Duodenal mucosa (tissue), 2 donors: ENCODE results near the gene CD163L1.

ENCODE experiments used
- H3K27ac ChIP-seq: one replicate; pipeline ENCODE4 v1.7.0; 2013; ENCODE audit warnings: low read depth, low read length
- H3K27me3 ChIP-seq, 2 donors: one replicate each; pipeline ENCODE4 v1.7.0; 2013; ENCODE audit warnings: low read length in 2 of 2, control low read depth in 1 of 2; ENCODE audit not compliant: insufficient read depth in 2 of 2, control insufficient read depth in 1 of 2
- H3K36me3 ChIP-seq, 2 donors: one replicate each; pipeline ENCODE4 v1.7.0; 2013; ENCODE audit warnings: low read length in 2 of 2, control low read depth in 1 of 2; ENCODE audit not compliant: insufficient read depth in 2 of 2, control insufficient read depth in 1 of 2
- H3K4me1 ChIP-seq, 2 donors: one replicate each; pipeline ENCODE4 v1.7.0; 2013; ENCODE audit warnings: low read length in 2 of 2, control low read depth in 1 of 2; ENCODE audit not compliant: insufficient read depth in 2 of 2, control insufficient read depth in 1 of 2
- H3K4me3 ChIP-seq, 2 donors: one replicate each; pipeline ENCODE4 v1.7.0; 2013; ENCODE audit warnings: low read length in 2 of 2, low read depth in 1 of 2
- H3K9ac ChIP-seq, 2 donors: one replicate each; pipeline ENCODE4 v1.7.0; 2013; ENCODE audit warnings: low read length in 2 of 2, low read depth in 1 of 2
- H3K9me3 ChIP-seq, 2 donors: one replicate each; pipeline ENCODE4 v1.7.0; 2013; ENCODE audit warnings: low read length in 2 of 2, control low read depth in 1 of 2; ENCODE audit not compliant: control insufficient read depth in 1 of 2

CD163L1 gene

DNA sequence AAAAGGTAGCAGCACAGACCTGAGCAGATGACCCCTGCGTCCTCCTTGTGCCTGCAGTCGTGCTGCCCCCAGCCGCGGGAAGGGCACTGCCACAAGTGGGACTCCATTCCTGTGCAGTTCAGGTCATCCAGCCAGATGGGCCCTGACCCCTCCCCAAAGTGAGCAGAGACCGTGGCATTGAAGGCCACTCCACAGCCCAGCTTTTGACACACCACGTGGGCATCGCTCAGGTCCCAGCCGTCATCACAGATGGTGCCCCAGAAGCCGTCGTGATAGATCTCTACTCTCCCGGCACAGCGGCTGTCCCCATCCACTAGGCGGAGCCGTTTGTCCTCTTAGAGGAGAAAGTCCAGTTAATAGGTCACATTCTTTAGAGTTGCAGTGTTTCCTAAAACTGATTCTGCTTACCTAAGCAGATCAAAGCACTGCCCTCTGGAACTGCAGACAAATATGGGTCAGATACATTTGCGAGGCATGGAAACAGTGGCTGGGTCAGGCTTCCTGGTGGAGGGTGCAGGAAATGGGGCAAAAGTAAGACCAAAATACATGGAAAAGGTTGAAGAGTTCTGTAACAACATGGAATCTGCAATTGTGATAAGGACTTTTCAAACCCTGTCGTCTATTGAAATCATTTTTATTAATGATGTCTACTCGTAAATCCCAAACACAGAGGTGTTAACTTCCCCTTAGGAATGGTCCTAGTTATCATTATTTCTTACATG is 69.4 kb downstream of the CD163L1 start:
- Histone ChIP-seq H3K4me3 (no peak overlapping the region), H3K9ac (no peak overlapping the region), H3K36me3 (no peaks in the 10 kb centered on the region)

DNA sequence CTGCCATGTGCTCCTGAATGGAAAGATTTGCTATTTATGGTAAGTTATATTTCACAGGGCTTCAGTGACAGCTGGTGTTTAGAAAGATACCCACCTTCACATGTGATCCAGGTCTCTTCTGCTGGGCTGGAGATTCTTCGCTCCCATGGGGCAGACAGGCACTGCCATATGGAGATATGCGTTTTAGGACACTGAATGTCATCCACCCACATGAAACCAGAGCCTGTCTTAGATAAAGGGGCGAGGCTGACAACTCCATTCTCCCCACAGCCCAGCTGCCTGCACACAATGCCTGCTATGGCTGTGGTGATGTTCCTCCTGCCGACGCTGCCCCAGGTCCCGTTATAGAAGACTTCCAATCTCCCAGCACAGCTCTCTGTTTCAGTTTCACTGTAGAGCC is 70.7 kb downstream of the CD163L1 start:
- Histone ChIP-seq H3K4me1 (no peaks in the 10 kb centered on the region), H3K9me3 (no peaks in the 10 kb centered on the region), H3K27ac (no peak overlapping the region), H3K4me3 (no peak overlapping the region), H3K36me3 (no peaks in the 10 kb centered on the region), H3K27me3 (no peaks in the 10 kb centered on the region), H3K9ac (no peak overlapping the region)

More for the DNA sequence above, 69.4 kb downstream of the CD163L1 start:
- Histone ChIP-seq H3K27me3 (no peaks in the 10 kb centered on the region), H3K27ac (no peak overlapping the region), H3K9me3 (no peaks in the 10 kb centered on the region), H3K4me1 (no peaks in the 10 kb centered on the region)

DNA sequence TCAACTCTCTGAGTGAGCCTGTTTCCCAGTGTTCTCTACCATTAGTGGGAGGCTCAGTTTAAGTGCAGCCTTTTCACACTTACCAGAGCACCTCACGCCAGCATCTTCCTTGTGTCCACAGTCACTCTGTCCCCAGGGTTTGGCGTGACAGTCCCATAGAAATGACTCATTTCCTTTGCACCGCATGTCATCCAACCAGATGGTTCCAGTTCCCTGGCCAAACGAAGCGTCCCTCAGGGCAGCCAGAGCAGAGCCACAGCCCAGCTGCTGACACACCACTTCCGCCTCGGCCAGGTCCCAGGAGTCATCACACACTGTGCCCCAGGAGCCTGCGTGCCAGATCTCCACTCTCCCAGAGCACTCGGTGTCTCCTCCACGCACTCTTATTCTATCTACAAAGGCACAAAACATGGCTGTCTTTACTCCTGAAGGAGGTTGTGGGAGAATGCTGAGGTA is 74.7 kb downstream of the CD163L1 start:
- Histone ChIP-seq H3K4me3 (no peak overlapping the region), H3K4me1 (no peaks in the 10 kb centered on the region), H3K9me3 (no peaks in the 10 kb centered on the region), H3K9ac (no peak overlapping the region), H3K27ac (no peak overlapping the region), H3K27me3 (no peaks in the 10 kb centered on the region), H3K36me3 (no peaks in the 10 kb centered on the region)

DNA sequence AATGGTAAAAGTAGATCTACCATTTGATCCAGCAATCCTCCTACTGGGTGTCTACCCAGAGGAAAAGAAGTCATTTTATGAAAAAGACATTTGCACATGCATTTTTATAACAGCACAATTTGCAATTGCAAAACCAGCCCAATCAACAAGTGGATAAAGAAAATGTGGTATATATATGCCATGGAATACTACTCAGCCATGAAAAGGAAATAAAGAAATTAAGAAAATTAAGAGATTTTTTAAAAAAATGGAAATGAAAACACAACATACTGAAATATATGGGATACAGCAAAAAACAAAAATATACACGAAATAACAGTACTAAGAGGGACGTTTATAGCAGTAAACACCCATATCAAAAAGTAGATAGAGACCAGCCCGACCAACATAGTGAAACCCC is 81.2 kb downstream of the CD163L1 start:
- H3K27ac ChIP-seq: no peak overlapping the region
- no peaks in the 10 kb centered on the region for H3K27me3 ChIP-seq
- H3K4me3 ChIP-seq: no peak overlapping the region
- H3K4me1 ChIP-seq: no peaks in the 10 kb centered on the region
- no peaks in the 10 kb centered on the region for H3K36me3 ChIP-seq
- no peaks in the 10 kb centered on the region for H3K9me3 ChIP-seq
- no peak overlapping the region for H3K9ac ChIP-seq

DNA sequence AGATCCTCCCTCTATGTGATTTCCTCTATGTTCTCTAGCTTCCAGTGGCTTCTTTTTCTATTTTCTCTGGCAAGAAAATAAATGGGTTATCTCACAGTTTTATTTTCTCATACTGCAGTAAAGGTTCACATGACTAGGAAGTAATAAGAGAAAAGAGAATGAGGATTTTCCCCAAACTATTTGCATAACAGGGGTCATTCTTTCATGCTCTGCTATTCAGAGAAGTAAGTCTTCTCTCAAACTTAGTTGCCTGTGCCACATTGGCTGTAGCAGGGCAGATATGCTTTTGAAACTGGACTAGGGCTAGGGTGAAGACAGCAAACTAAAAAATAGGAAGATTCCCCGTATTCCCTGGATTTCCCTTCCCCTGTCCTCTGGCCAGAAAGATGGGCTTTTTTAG is 82.7 kb downstream of the CD163L1 start:
- Histone ChIP-seq H3K4me1 (no peaks in the 10 kb centered on the region), H3K27me3 (no peaks in the 10 kb centered on the region), H3K9me3 (no peaks in the 10 kb centered on the region), H3K4me3 (no peak overlapping the region), H3K9ac (no peak overlapping the region), H3K27ac (no peak overlapping the region), H3K36me3 (no peaks in the 10 kb centered on the region)

DNA sequence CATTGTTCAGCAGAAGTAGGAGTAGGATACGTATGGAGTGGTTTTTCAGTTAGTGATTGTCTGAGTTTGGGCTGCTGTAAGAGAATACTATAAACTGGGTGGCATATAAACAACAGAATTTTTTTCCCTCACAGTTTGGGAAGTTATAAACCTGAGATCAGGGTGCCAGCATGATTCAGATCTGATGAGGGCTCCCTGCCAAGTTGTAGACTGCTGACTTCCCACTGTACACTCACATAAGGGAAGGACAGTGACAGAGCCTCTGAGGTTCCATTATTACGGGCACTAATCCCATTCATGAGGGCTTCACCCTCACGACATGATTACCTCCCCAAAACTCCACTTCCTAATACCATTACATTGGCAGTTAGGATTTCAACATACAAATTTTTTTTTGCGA is 89.4 kb downstream of the CD163L1 start:
- Histone ChIP-seq H3K9me3 (no peaks in the 10 kb centered on the region), H3K4me1 (no peaks in the 10 kb centered on the region), H3K36me3 (no peaks in the 10 kb centered on the region), H3K27ac (no peak overlapping the region), H3K27me3 (no peaks in the 10 kb centered on the region), H3K4me3 (no peak overlapping the region), H3K9ac (no peak overlapping the region)

DNA sequence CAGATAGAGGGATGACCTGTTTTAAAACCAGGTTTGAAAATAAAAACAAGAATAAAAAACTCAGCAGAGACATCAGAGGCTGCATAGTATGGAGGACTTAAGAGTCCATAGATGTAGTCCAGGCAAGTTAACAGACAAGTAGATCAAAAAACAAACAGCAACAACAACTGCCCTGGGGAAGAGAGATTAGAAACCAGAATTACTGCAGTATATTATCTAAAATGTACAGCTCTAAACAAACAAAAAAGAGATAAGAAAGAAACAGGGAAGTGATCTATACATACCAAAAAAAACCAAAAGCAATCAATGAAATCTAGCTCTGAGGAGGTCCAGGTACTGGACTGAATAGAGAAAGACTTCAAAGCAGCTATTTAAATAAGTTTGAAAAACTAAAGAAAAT is 91.3 kb downstream of the CD163L1 start:
- H3K9ac ChIP-seq: no peak overlapping the region
- H3K27ac ChIP-seq: no peak overlapping the region
- H3K4me1 ChIP-seq: no peaks in the 10 kb centered on the region
- no peaks in the 10 kb centered on the region for H3K36me3 ChIP-seq
- no peak overlapping the region for H3K4me3 ChIP-seq
- no peaks in the 10 kb centered on the region for H3K27me3 ChIP-seq
- H3K9me3 ChIP-seq: no peaks in the 10 kb centered on the region

DNA sequence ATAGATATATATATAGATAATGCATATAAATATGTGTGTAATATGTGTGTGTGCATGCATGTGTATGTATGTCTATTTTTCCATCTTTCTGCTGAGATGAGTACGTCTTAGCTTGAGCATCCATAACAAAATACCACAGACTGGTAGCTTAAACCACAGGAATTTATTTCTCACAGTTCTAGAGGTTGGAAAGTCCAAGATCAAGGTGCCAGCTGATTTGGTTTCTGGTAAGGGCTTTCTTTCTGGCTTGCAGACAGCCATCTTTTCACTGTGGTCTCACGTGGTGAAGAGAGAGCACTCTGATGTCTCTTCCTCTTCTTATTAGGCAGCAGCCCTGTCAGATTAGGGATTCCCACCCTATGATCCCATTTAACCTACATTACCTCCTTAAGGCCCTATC is 92.8 kb downstream of the CD163L1 start:
- Histone ChIP-seq H3K4me1 (no peaks in the 10 kb centered on the region), H3K27me3 (no peaks in the 10 kb centered on the region), H3K4me3 (no peak overlapping the region), H3K36me3 (no peaks in the 10 kb centered on the region), H3K9ac (no peak overlapping the region), H3K9me3 (no peaks in the 10 kb centered on the region), H3K27ac (no peak overlapping the region)

DNA sequence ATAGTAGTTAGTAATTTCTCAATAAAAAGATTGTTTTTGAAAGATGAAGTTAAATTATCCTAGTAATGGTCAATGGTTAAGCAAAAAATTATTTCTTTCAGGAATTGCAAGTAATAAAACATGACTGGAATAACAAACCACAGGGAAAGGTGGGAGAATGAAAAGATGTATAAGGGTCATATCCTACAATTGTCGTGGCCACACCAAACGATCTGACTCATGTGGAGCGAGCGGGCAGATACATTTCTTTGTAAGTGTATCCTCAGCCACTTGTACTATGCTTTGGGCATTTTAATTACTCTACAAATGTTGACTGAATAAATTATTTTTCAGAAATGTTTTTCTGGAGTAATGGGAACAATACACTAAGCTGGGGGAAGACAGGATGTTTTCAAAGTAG is 94.5 kb downstream of the CD163L1 start:
- H3K4me1 ChIP-seq: no peaks in the 10 kb centered on the region
- no peak overlapping the region for H3K27ac ChIP-seq
- peaks cover 0 to 4% of the 10 kb centered on the region in 2 donors for H3K9me3 ChIP-seq
- H3K4me3 ChIP-seq: no peak overlapping the region
- H3K9ac ChIP-seq: no peak overlapping the region
- no peaks in the 10 kb centered on the region for H3K36me3 ChIP-seq
- H3K27me3 ChIP-seq: no peaks in the 10 kb centered on the region

DNA sequence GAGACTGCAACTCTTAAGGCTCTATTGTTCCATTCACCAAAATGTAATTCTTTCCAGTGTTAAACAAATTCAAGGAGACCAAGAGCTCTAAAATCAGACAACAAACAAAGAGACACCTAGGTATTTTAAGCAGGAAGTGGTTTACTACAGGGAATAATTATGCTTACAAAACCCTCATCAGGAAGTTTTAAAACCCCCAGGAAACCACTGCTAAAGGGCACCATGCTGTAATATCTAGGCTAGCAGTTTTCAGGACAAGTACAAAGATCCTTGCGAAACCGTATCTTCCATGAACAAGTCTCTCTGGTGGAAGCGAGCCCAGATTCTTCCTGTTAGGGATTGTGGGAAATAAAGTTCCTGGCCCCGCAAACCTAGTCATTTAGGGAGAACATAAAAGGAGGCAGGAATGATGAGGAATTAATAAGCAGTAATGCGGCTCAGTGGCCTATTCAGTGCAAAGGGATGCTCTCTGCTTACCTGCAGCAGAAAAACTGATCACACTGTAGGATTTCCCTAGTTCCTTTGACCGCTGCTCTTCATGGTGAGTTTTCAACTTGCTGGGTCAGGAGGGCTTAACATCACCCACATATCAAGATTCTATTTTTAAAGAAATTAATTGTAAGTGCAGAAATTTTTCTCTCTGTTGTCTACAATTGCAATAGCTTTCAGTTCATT is 97.3 kb downstream of the CD163L1 start:
- Histone ChIP-seq H3K9me3 (peaks cover 0 to 4% of the 10 kb centered on the region in 2 donors), H3K27ac (no peak overlapping the region), H3K4me1 (no peaks in the 10 kb centered on the region), H3K4me3 (no peak overlapping the region), H3K9ac (no peak overlapping the region), H3K36me3 (no peaks in the 10 kb centered on the region), H3K27me3 (no peaks in the 10 kb centered on the region)
